Suprapubic skin (tissue), 3 donors: ENCODE results near the gene RAB40C.

Experiments used
- CTCF ChIP-seq, 2 donors: fragments of 200-600 bp in 1 of 2; fragments of 450-650 bp in 1 of 2; sonication (generic) in 1 of 2; IDR thresholded peaks; one replicate each; pipeline ENCODE4 v1.5.1; 2016 to 2019; ENCODE audit warnings: antibody characterized with exemption in 2 of 2, mild to moderate bottlenecking in 1 of 2, moderate library complexity in 1 of 2
- POLR2AphosphoS5 ChIP-seq, 3 donors: sonication (generic); formaldehyde crosslinking; IDR thresholded peaks; one replicate each; pipeline ENCODE4 v1.6.1; 2017; ENCODE audit warnings: antibody characterized with exemption in 3 of 3

- no peak for TF ChIP-seq POLR2AphosphoS5 (IDR thresholded peaks at IDR 0.05)
- TF ChIP-seq CTCF (IDR thresholded peaks at IDR 0.05), result no peak
These were observed 19.4 kb downstream of the RAB40C start for GRCh38 chr16:609316-609715.
